GM23338 (cell line): ENCODE measurements around the gene ART3. TPM values are rescaled to one million over a fixed set of nuclear protein-coding genes. Genes with fewer than 3 reads are reported as not detected.

ENCODE experiments used
- ATAC-seq: fragments of 200-7000 bp; cut with Tn5 transposase; 3 replicates; pipeline ENCODE4 v1.9.1; 2020
- DNase-seq: peaks from one replicate; pipeline ENCODE4 v3.0.0-alpha.2; 2015; ENCODE audit warnings: low spot score
- H2AFZ ChIP-seq: fragments of 200-600 bp; sonication (generic); 2 replicates; pipeline ENCODE4 v1.8.0; 2016; ENCODE audit warnings: antibody characterized with exemption, mild to moderate bottlenecking, moderate library complexity
- H3F3A ChIP-seq: fragments of 200-600 bp; sonication (generic); replicated peaks from 2 replicates; pipeline ENCODE4 v1.8.0; 2017; ENCODE audit warnings: antibody characterized with exemption, mixed run types, low read depth
- H3K27ac ChIP-seq: fragments of 200-600 bp; sonication (generic); 2 replicates; pipeline ENCODE4 v1.6.1; 2016; ENCODE audit warnings: low read depth
- H3K27me3 ChIP-seq: fragments of 200-600 bp; sonication (generic); 2 replicates; pipeline ENCODE4 v1.8.0; 2016; ENCODE audit warnings: mild to moderate bottlenecking, mixed run types, moderate library complexity; ENCODE audit not compliant: insufficient read depth
- H3K36me3 ChIP-seq: fragments of 200-600 bp; sonication (generic); 2 replicates; pipeline ENCODE4 v1.8.0; 2016; ENCODE audit warnings: mild to moderate bottlenecking; ENCODE audit not compliant: insufficient read depth
- H3K4me1 ChIP-seq: fragments of 200-600 bp; sonication (generic); 2 replicates; pipeline ENCODE4 v1.8.0; 2016; ENCODE audit warnings: mild to moderate bottlenecking, moderate library complexity; ENCODE audit not compliant: insufficient read depth
- H3K4me2 ChIP-seq: fragments of 200-600 bp; sonication (generic); 2 replicates; pipeline ENCODE4 v1.7.1; 2017; ENCODE audit warnings: mixed run types
- H3K4me3 ChIP-seq: fragments of 200-600 bp; sonication (generic); 2 replicates; pipeline ENCODE4 v1.6.1; 2016; ENCODE audit warnings: mixed run types
- H3K79me2 ChIP-seq: fragments of 200-600 bp; sonication (generic); replicated peaks from 2 replicates; pipeline ENCODE4 v1.8.0; 2017; ENCODE audit warnings: mild to moderate bottlenecking; ENCODE audit not compliant: insufficient read depth
- H3K9me2 ChIP-seq: fragments of 200-600 bp; sonication (generic); 2 replicates; pipeline ENCODE4 v1.8.0; 2017; ENCODE audit not compliant: insufficient read depth
- H4K20me1 ChIP-seq: fragments of 200-600 bp; sonication (generic); replicated peaks from 2 replicates; pipeline ENCODE4 v1.8.0; 2017; ENCODE audit warnings: mild to moderate bottlenecking; ENCODE audit not compliant: insufficient read depth
- H3K27ac Mint-ChIP-seq: 2 replicates; pipeline ENCODE4 v1.8.0; 2020; ENCODE audit warnings: inconsistent platforms, mild to moderate bottlenecking, moderate library complexity, mixed read lengths
- H3K27me3 Mint-ChIP-seq: 3 replicates; pipeline ENCODE4 v1.8.0; 2022; ENCODE audit warnings: low read depth, mild to moderate bottlenecking, moderate library complexity, mixed read lengths, inconsistent platforms; ENCODE audit not compliant: insufficient read depth, poor library complexity
- H3K36me3 Mint-ChIP-seq: 3 replicates; pipeline ENCODE4 v1.8.0; 2021; ENCODE audit warnings: low read depth, mild to moderate bottlenecking, inconsistent platforms, moderate library complexity, mixed read lengths
- H3K4me1 Mint-ChIP-seq: 3 replicates; pipeline ENCODE4 v1.8.0; 2020; ENCODE audit warnings: mild to moderate bottlenecking, inconsistent platforms, mixed read lengths
- H3K4me3 Mint-ChIP-seq: 3 replicates; pipeline ENCODE4 v1.8.0; 2021; ENCODE audit warnings: moderate library complexity, mild to moderate bottlenecking, inconsistent platforms, mixed read lengths
- H3K9me3 Mint-ChIP-seq: 3 replicates; pipeline ENCODE4 v1.8.0; 2020; ENCODE audit warnings: moderate library complexity, mild to moderate bottlenecking, inconsistent platforms, mixed read lengths
- CREB1 ChIP-seq: fragments of 250-450 bp; sonication (Bioruptor Pico); IDR thresholded peaks from 2 replicates; pipeline ENCODE4 v1.5.0; 2020; ENCODE audit warnings: low read depth, mild to moderate bottlenecking, moderate library complexity
- ETS1 ChIP-seq: IDR thresholded peaks from 2 replicates; pipeline ENCODE4 v1.6.1; 2016; ENCODE audit warnings: antibody characterized with exemption
- EZH2 ChIP-seq: fragments of 200-600 bp; sonication (generic); IDR thresholded peaks from one replicate; pipeline ENCODE4 v1.8.0; 2017; ENCODE audit warnings: antibody characterized with exemption, mild to moderate bottlenecking, low read depth; ENCODE audit not compliant: unreplicated experiment
- EZH2phosphoT487 ChIP-seq: fragments of 200-600 bp; sonication (generic); IDR thresholded peaks from one replicate; pipeline ENCODE4 v1.8.1; 2018; ENCODE audit warnings: antibody characterized with exemption; ENCODE audit not compliant: unreplicated experiment
- JUNB ChIP-seq: IDR thresholded peaks from one replicate; pipeline ENCODE4 v1.6.1; 2016; ENCODE audit warnings: antibody characterized with exemption; ENCODE audit not compliant: unreplicated experiment
- STAT1 ChIP-seq: IDR thresholded peaks from one replicate; pipeline ENCODE4 v1.6.1; 2016; ENCODE audit warnings: antibody characterized with exemption; ENCODE audit not compliant: unreplicated experiment
- ZNF114 ChIP-seq: fragments of 250-450 bp; sonication (Bioruptor Pico); IDR thresholded peaks from 2 replicates; pipeline ENCODE4 v1.5.0; 2020; ENCODE audit warnings: mild to moderate bottlenecking, moderate library complexity
- ZNF331 ChIP-seq: fragments of 250-450 bp; sonication (Bioruptor Pico); IDR thresholded peaks from 2 replicates; pipeline ENCODE4 v1.5.0; 2020; ENCODE audit warnings: low read depth, mild to moderate bottlenecking, moderate library complexity
- polyA plus RNA-seq: library from polyadenylated mRNA; unstranded; fragments of >200 nt; fragmentation: Nextera tagmentation; extraction: Ambion mirVana; gene quantifications from 2 replicates; pipeline ENCODE4 v1.2.1, GENCODE V29; 2016
- total RNA-seq: library from RNA; depleted of rRNA; stranded (reverse); fragments of >200 nt; shearing (Covaris generic); gene quantifications from 2 replicates; pipeline ENCODE4 v1.2.3, GENCODE V29; 2014
- TF ChIP-seq, protein P1 (sequence below): fragments of 250-450 bp; sonication (Bioruptor Pico); IDR thresholded peaks from 2 replicates; pipeline ENCODE4 v1.5.0; 2020; ENCODE audit warnings: mild to moderate bottlenecking, moderate library complexity

ART3 gene
- total and polyA plus RNA-seq, 2 experiments from 2014 or later, result 0.87 to 1.7 TPM

GRCh38 chr4:76029300-76029699 is 45.2 kb upstream of the ART3 start:
- no peaks in the 10 kb centered on the region for H3K9me3 Mint-ChIP-seq
- H3K4me1 ChIP-seq, result no peaks in the 10 kb centered on the region
- H3K79me2 ChIP-seq, result no peaks in the 10 kb centered on the region
- H3K4me2 ChIP-seq, result no peak overlapping the region
- DNase-seq (no peak), ATAC-seq (no peak)
- no peaks in the 10 kb centered on the region for H3K36me3 Mint-ChIP-seq
- H3K4me3 Mint-ChIP-seq, result no peak overlapping the region
- H3F3A ChIP-seq, result no peaks in the 10 kb centered on the region
- H3K4me1 Mint-ChIP-seq, result no peaks in the 10 kb centered on the region
- no peaks in the 10 kb centered on the region for H4K20me1 ChIP-seq
- no peaks in the 10 kb centered on the region for H3K36me3 ChIP-seq
- H3K27ac ChIP-seq, result no peak overlapping the region
- TF ChIP-seq ZNF331 (CRISPR knock-in tag), result no peak
- TF ChIP-seq, protein P1, sequence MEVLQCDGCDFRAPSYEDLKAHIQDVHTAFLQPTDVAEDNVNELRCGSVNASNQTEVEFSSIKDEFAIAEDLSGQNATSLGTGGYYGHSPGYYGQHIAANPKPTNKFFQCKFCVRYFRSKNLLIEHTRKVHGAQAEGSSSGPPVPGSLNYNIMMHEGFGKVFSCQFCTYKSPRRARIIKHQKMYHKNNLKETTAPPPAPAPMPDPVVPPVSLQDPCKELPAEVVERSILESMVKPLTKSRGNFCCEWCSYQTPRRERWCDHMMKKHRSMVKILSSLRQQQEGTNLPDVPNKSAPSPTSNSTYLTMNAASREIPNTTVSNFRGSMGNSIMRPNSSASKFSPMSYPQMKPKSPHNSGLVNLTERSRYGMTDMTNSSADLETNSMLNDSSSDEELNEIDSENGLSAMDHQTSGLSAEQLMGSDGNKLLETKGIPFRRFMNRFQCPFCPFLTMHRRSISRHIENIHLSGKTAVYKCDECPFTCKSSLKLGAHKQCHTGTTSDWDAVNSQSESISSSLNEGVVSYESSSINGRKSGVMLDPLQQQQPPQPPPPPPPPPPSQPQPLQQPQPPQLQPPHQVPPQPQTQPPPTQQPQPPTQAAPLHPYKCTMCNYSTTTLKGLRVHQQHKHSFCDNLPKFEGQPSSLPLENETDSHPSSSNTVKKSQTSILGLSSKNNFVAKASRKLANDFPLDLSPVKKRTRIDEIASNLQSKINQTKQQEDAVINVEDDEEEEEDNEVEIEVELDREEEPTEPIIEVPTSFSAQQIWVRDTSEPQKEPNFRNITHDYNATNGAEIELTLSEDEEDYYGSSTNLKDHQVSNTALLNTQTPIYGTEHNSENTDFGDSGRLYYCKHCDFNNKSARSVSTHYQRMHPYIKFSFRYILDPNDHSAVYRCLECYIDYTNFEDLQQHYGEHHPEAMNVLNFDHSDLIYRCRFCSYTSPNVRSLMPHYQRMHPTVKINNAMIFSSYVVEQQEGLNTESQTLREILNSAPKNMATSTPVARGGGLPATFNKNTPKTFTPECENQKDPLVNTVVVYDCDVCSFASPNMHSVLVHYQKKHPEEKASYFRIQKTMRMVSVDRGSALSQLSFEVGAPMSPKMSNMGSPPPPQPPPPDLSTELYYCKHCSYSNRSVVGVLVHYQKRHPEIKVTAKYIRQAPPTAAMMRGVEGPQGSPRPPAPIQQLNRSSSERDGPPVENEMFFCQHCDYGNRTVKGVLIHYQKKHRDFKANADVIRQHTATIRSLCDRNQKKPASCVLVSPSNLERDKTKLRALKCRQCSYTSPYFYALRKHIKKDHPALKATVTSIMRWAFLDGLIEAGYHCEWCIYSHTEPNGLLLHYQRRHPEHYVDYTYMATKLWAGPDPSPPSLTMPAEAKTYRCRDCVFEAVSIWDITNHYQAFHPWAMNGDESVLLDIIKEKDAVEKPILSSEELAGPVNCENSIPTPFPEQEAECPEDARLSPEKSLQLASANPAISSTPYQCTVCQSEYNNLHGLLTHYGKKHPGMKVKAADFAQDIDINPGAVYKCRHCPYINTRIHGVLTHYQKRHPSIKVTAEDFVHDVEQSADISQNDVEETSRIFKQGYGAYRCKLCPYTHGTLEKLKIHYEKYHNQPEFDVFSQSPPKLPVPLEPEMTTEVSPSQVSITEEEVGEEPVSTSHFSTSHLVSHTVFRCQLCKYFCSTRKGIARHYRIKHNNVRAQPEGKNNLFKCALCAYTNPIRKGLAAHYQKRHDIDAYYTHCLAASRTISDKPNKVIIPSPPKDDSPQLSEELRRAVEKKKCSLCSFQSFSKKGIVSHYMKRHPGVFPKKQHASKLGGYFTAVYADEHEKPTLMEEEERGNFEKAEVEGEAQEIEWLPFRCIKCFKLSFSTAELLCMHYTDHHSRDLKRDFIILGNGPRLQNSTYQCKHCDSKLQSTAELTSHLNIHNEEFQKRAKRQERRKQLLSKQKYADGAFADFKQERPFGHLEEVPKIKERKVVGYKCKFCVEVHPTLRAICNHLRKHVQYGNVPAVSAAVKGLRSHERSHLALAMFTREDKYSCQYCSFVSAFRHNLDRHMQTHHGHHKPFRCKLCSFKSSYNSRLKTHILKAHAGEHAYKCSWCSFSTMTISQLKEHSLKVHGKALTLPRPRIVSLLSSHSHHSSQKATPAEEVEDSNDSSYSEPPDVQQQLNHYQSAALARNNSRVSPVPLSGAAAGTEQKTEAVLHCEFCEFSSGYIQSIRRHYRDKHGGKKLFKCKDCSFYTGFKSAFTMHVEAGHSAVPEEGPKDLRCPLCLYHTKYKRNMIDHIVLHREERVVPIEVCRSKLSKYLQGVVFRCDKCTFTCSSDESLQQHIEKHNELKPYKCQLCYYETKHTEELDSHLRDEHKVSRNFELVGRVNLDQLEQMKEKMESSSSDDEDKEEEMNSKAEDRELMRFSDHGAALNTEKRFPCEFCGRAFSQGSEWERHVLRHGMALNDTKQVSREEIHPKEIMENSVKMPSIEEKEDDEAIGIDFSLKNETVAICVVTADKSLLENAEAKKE, result no peak
- no peak for TF ChIP-seq ZNF114 (CRISPR knock-in tag)
- TF ChIP-seq STAT1, result no peak
- no peak for TF ChIP-seq CREB1 (CRISPR knock-in tag)
- TF ChIP-seq EZH2, result no peak
- no peak for TF ChIP-seq ETS1
- TF ChIP-seq EZH2phosphoT487, result no peak
- TF ChIP-seq JUNB, result no peak
- peaks cover 2% of the 10 kb centered on the region for H3K27me3 Mint-ChIP-seq
- no peak overlapping the region for H3K4me3 ChIP-seq
- no peaks in the 10 kb centered on the region for H3K9me2 ChIP-seq
- H3K27ac Mint-ChIP-seq, result no peak overlapping the region
- no peaks in the 10 kb centered on the region for H3K27me3 ChIP-seq
- H2AFZ ChIP-seq, result no peak overlapping the region
